Stimulated activated CD8-positive, alpha-beta memory T cell treated with anti-CD3 and anti-CD28 coated beads, Interleukin-2, amount 100 ng/mL, for 48 hours (primary cell): ENCODE data around the gene NOL8.

ENCODE experiments used
- DNase-seq, 2 donors: peaks; one replicate each; pipeline ENCODE4 v3.0.0-alpha.2; 2020; ENCODE audit warnings: low read depth in 2 of 2

The NOL8 gene

DNA sequence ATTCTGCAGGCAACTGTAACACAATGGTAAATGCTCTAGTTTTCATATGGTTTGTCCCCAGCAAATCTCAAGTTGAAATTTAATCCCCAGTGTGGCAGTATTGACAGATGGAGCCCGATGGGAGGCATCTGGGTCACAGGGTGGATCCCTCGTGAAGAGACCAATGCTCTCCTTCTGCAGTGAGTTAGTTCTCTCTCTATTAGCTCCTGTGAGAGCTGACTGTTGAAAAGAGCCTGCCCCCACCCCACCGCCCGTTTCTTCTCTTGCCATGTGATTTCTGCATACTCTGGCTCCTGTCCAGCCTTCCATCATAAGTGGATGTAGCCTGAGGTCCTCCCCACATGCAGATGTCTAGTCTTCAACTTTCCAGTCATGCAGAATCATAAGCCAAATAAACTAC lies 58.7 kb downstream of the NOL8 start:
- DNase-seq, result no peak

DNA sequence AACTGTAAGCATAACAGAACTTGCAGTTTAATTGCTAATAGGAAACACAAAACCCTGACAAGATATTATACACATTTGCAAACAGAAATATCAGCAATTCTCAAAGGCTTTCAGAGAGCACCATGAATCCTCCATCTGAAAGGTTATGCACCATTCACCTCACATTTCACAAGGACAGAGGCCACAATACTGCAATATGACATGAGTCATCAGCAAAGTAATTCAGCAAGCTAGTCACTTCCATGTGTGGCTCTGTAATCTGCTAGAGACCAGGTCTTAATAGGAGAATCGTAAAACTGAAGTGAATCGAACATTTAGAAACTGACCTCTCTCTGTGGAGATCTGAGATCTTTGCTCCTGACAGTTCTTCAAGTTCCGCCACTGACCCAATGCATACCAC lies 60.0 kb downstream of the NOL8 start:
- DNase-seq, result no peak

GRCh38 chr9:92263131-92263530 lies 62.0 kb downstream of the NOL8 start:
- no peak for DNase-seq

DNA sequence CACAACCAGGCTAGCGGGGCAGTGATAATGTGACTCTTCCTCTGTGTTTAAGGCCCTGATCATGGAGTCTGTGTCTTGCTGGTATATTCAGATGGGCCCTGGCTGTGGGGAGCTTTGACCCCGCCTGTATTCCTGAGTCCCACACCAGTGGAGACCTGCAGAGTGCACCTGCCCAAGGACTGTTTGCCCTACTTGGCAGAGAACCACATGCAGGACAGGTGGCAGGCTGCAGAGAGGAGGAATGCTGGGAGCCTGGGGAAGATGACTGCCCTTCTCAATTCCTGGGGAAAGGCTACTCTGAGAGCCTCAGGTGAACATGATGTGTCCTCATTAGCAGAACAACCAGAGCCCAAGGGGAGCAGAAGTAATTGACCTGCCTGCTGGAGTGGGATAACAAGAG lies 67.8 kb downstream of the NOL8 start:
- DNase-seq, result no peak

DNA sequence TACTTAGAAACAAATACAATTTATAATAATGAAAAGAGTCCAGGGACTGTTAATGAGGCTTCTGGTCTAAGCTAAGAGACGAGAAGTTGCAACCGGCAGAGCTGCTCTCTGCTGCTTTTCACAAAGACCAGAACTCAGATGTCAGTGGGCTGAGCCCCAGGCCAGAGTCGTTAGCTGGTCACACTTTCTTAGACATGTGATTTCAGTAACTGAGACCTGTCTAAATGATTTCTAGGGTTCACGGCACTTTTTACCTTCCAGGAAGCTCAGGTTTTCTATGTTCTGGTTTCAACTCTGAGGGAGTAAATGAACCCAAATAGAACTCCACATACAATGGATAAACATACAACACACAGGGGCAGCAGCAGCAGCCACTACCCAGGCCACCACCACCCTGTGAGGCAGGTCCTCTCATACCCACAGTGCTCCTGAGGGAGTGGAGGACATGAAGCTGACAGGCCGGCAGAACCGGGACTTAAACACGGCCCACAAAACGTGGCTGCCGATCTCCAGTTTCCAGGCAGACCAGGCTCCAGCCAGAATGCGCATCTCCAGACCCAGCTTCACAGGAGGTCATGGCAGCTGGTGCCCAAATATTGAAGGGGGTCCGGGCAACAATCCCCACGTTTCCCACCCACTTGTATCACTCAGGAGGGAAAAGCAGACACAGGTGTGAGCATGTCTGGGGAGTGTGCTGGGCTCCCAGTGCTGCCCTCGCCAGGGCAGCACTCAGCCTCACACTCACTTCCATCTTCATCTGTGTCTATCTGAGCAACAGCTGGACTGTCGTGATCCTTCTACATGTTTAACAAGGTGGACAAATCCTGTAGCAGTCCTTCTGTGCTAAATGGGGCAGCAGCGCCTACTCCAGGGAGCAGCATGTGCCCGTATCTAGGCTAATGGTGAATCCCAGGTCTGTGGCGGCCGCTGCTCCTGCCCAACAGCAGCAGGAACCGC lies 70.5 kb downstream of the NOL8 start:
- DNase-seq, result no peak

DNA sequence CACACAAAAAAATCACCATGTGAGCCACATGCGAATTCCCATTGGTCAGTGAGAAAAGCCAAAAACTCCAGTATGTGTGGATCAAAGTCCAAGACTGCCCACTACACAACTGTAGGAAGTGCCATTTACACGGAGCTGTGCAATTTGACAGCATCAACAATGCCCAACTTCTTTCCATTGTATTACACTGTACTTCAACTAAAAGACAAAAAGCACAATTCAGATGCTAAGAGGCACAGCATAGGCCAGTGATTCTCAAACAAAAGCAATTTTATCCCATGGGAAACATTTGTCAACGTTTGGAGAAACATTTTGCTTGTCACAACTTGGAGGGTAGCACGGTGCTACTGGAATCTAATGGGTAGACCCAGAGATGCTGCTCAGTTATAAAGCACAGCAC lies 71.5 kb downstream of the NOL8 start:
- no peak for DNase-seq

- DNase-seq, result no peak
Measured at GRCh38 chr9:92247981-92248380, 77.2 kb downstream of the NOL8 start.
